Ovary (tissue), 3 donors: ENCODE results near the gene PYM1.

Experiments used
- EP300 ChIP-seq: sonication (generic); formaldehyde crosslinking; IDR thresholded peaks from one replicate; pipeline ENCODE4 v1.6.1; 2017; ENCODE audit warnings: antibody characterized with exemption
- POLR2A ChIP-seq: fragments of 450-650 bp; IDR thresholded peaks from one replicate; pipeline ENCODE4 v1.6.1; 2017; ENCODE audit warnings: antibody characterized with exemption, mild to moderate bottlenecking, moderate library complexity
- TF ChIP-seq, protein P1 (sequence below), 3 donors: fragments of 450-650 bp in 2 of 3; fragments of 200-600 bp in 1 of 3; IDR thresholded peaks; one replicate each; pipeline versions ENCODE4 v1.5.1 to v1.8.0; 2016 to 2022; ENCODE audit warnings: antibody characterized with exemption in 3 of 3, mild to moderate bottlenecking in 1 of 3
- donor health status: DM: no; HTN: no; CAD: no.

DNA sequence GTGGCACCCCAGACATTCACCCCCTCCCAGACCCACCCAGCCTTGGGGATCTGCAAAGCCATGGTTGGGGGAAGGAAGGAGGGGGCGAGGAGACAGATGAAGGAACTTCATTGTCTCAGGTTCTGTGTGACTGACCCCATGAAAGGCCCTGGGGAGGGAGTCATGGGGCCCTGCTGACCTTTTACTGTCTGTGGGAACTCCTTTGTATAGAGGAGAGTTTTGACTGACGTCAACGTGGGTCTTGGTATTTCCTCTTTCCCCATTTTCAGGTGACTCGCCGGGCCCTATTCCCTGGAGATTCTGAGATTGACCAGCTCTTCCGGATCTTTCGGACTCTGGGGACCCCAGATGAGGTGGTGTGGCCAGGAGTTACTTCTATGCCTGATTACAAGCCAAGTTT, 43.1 kb upstream of the PYM1 start:
- TF ChIP-seq POLR2A (no peak), EP300 (no peak)
- TF ChIP-seq, protein P1, sequence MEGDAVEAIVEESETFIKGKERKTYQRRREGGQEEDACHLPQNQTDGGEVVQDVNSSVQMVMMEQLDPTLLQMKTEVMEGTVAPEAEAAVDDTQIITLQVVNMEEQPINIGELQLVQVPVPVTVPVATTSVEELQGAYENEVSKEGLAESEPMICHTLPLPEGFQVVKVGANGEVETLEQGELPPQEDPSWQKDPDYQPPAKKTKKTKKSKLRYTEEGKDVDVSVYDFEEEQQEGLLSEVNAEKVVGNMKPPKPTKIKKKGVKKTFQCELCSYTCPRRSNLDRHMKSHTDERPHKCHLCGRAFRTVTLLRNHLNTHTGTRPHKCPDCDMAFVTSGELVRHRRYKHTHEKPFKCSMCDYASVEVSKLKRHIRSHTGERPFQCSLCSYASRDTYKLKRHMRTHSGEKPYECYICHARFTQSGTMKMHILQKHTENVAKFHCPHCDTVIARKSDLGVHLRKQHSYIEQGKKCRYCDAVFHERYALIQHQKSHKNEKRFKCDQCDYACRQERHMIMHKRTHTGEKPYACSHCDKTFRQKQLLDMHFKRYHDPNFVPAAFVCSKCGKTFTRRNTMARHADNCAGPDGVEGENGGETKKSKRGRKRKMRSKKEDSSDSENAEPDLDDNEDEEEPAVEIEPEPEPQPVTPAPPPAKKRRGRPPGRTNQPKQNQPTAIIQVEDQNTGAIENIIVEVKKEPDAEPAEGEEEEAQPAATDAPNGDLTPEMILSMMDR (IDR thresholded peaks at IDR 0.05) = no peak
